Naive B cell (primary cell): ENCODE measurements around the gene ITPA. TPM values are rescaled to one million over a fixed set of nuclear protein-coding genes. Genes with fewer than 3 reads are reported as not detected.
"Not testable (repeated sequence)": the region's sequence is repeated elsewhere in the genome, so short reads cannot be mapped to it uniquely, and the experiment has no call there.

Source experiments
- ATAC-seq, 2 donors: fragments of 150-1000 bp; cut with Tn5 transposase; 2 replicates each; pipeline ENCODE4 v1.10.0; 2021; ENCODE audit warnings: low read depth in 2 of 2, mild to moderate bottlenecking in 2 of 2, moderate library complexity in 2 of 2
- DNase-seq: peaks from one replicate; pipeline ENCODE4 v3.0.0; 2022
- H3K27ac Mint-ChIP-seq, 6 donors: one replicate each; pipeline ENCODE4 v1.8.0; 2020 to 2022; ENCODE audit warnings: mild to moderate bottlenecking in 6 of 6, mixed read lengths in 6 of 6, moderate library complexity in 5 of 6, inconsistent platforms in 2 of 6
- H3K27me3 Mint-ChIP-seq, 3 donors: one replicate each; pipeline ENCODE4 v1.8.0; 2021 to 2022; ENCODE audit warnings: mixed read lengths in 3 of 3, mild to moderate bottlenecking in 1 of 3
- H3K36me3 Mint-ChIP-seq, 2 donors: one replicate each; pipeline ENCODE4 v1.8.0; 2020 to 2022; ENCODE audit warnings: mixed read lengths in 2 of 2, inconsistent platforms in 1 of 2, mild to moderate bottlenecking in 1 of 2
- H3K4me1 Mint-ChIP-seq, 3 donors: one replicate each; pipeline ENCODE4 v1.8.0; 2020 to 2022; ENCODE audit warnings: mixed read lengths in 3 of 3, inconsistent platforms in 1 of 3, mild to moderate bottlenecking in 1 of 3, moderate library complexity in 1 of 3
- H3K4me3 Mint-ChIP-seq, 8 donors: one replicate each; pipeline ENCODE4 v1.8.0; 2020 to 2022; ENCODE audit warnings: mild to moderate bottlenecking in 8 of 8, mixed read lengths in 8 of 8, moderate library complexity in 8 of 8, inconsistent platforms in 2 of 8
- H3K9me3 Mint-ChIP-seq, 7 donors: one replicate each; pipeline ENCODE4 v1.8.0; 2020 to 2022; ENCODE audit warnings: mixed read lengths in 7 of 7, mild to moderate bottlenecking in 5 of 7, inconsistent platforms in 2 of 7, moderate library complexity in 1 of 7
- polyA plus RNA-seq, 6 donors: library from polyadenylated mRNA; unstranded; fragments of 300-500 nt; fragmentation: Illumina TruSeq; gene quantifications; one replicate each; pipeline ENCODE4 v1.2.3, GENCODE V29; 2021; ENCODE audit warnings: low read depth in 6 of 6

The ITPA gene
- polyA plus RNA-seq, 6 donors from 2014 or later: 49.1 to 89.5 (median 75.0) TPM

DNA sequence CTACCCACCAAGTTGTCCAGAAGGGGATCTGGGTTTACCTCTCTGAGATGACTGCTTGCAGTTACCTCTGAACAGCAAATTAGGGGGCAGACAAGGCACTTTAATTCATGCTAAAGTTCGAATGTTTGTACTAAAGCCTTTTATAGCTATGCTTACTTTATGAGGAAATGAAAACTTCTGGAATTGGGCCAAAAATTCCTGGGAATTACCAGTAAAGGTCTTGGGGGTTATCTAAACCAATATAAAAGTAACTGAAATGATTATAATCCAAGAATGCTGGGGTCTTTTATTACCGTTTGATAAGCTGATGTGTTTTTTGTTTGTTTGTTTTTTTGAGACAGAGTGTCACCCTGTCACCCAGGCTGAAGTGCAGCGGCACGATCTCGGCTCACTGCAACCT lies 28.0 kb upstream of the ITPA start:
- no peaks in the 10 kb centered on the region for H3K36me3 Mint-ChIP-seq
- ATAC-seq (no peak), DNase-seq (no peak)
- H3K27ac Mint-ChIP-seq: no peak overlapping the region
- H3K9me3 Mint-ChIP-seq: no peaks in the 10 kb centered on the region
- H3K4me1 Mint-ChIP-seq: no peaks in the 10 kb centered on the region
- no peaks in the 10 kb centered on the region for H3K27me3 Mint-ChIP-seq
- H3K4me3 Mint-ChIP-seq: no peak overlapping the region

DNA sequence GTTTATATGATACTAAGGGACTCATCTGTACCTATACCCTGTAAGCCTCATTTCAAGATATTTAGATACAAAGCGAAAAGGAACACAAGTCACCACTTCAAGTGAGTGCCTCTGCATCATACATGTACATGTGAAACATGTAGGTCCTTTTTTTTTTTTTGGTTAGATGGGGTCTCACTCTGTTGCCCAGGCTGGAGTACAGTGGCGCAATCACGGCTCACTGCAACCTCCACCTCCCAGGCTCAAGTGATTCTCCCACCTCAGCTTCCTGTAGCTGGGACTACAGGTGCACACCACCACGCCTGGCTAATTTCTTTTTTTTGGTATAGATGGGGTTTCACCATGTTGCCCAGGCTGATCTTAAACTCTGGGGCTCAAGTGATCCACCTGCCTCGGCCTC lies 26.9 kb upstream of the ITPA start:
- ATAC-seq, H3K36me3 Mint-ChIP-seq, H3K27ac Mint-ChIP-seq, H3K9me3 Mint-ChIP-seq, H3K27me3 Mint-ChIP-seq, H3K4me1 Mint-ChIP-seq, DNase-seq, H3K4me3 Mint-ChIP-seq: not testable (repeated sequence)

DNA sequence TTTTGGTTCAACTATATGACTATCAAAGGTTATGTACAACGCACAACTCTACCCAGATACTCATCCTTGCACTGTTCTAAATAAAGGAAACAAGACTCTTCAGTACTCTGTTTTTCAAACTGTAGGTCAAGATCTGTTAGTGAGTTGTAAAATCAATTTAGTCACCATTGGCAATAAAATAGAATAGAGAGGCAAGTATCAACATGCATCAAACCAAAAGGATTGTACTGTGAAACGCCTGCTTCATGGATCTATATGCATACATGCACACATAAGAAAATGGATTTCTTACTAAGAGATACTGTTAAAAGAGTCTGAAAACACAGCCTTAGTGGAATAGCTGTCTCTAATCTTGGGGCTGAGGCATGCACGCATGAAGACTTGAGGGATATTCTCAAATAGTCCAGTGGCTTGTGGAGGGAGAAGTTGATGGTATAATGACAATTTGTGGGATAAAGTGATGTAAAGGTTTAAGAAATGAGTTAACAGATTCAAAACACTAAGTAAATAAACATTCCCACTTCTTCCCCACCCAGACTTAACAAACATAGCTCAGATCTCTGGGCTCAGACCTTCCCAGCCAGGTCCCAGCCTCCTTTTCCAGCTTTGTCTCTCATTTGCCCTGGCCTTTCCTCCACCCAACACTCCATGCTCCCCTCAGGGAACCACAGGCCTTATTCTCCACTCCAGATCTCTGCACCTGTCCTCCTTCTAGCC lies 25.2 kb upstream of the ITPA start:
- H3K9me3 Mint-ChIP-seq: no peaks in the 10 kb centered on the region
- no peaks in the 10 kb centered on the region for H3K27me3 Mint-ChIP-seq
- no peak overlapping the region for H3K27ac Mint-ChIP-seq
- H3K4me1 Mint-ChIP-seq: no peaks in the 10 kb centered on the region
- ATAC-seq: no peak
- no peak for DNase-seq
- peak overlapping the region in 1 of 8 donors; percentile 15 for H3K4me3 Mint-ChIP-seq
- H3K36me3 Mint-ChIP-seq: no peaks in the 10 kb centered on the region

DNA sequence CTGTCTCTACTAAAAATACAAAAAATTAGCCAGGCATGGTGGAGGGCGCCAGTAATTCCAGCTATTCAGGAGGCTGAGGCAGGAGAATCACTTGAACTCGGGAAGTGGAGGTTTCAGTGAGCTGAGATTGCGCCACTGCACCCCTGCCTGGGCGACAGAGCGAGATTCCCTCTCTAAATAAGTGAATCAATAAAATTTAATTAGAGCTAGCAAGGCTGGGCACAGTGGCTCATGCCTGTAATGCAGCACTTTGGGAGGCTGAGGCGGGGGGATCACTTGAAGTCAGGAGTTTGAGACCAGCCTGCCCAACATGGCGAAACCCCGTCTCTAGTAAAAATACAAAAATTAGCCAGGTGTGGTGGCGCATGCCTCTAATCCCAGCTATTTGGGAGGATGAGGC lies 21.4 kb upstream of the ITPA start:
- H3K9me3 Mint-ChIP-seq, H3K4me1 Mint-ChIP-seq, H3K27me3 Mint-ChIP-seq, H3K4me3 Mint-ChIP-seq, DNase-seq, ATAC-seq: not testable (repeated sequence)
- peaks cover 0 to 27% of the 10 kb centered on the region in 2 donors for H3K36me3 Mint-ChIP-seq
- H3K27ac Mint-ChIP-seq: peak overlapping the region in 1 of 6 donors; percentile 81

DNA sequence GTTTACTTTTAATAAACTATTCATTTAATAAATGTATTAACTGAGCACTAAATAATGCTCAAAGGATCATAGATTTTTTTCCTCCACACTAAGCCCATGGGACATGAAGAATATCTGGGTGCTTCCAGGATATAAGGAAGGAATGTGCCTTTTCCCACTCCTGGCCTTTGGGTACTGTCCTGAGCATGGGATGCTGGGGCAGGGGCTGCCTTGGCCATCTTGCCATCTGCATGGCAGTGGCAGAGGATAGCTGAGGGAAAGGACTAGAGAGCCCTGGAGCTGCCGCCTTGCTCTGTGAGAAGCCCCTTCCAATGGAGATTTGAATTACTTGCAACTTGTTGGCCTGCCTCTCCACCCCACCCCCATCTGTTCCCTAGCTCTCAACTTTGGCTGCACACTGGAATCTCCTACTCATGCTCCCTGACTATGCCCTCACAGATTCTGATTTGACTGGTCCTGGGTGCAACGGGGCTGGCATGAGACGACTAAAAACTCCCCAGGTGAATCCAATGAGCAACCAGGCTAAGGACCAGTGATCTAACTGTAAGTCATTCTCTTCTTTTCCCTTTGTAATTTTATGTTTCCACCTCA lies 20.4 kb upstream of the ITPA start:
- peak overlapping the region in 1 of 6 donors; percentile 5 for H3K27ac Mint-ChIP-seq
- H3K9me3 Mint-ChIP-seq: no peaks in the 10 kb centered on the region
- no peaks in the 10 kb centered on the region for H3K27me3 Mint-ChIP-seq
- H3K36me3 Mint-ChIP-seq: peaks cover 0 to 28% of the 10 kb centered on the region in 2 donors
- H3K4me1 Mint-ChIP-seq: peaks cover 0 to 6% (median 4%) of the 10 kb centered on the region in 3 donors
- H3K4me3 Mint-ChIP-seq: peak overlapping the region in 1 of 8 donors; percentile 6
- ATAC-seq (no peak), DNase-seq (no peak)

DNA sequence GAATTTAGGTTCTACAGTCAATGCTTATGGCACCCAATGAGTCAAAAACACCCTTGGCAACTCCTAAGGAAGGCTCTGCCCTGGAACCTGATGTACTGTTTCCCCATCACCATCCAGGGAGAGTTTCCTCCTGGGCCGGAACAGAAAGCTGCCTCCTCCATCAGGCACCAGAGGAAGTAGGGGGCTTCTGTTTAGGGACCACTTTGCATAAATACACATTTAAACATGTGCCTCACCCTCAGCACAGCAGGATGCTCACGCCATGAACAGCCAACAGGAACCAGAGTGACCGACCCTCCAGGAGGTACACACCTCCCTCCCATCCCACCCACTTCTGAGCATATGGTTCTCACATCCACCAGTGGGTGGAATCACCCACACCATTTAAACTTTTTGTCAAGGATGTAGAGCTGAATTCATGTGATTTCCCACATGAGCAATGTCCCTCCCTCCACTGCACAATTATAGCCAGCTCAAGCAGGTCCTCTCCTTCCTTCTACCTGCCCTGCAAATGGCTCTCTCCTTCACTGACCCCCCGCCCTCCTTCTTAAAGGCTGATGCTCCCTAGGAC lies 19.7 kb upstream of the ITPA start:
- H3K27me3 Mint-ChIP-seq: no peaks in the 10 kb centered on the region
- peaks cover 0 to 6% (median 4%) of the 10 kb centered on the region in 3 donors for H3K4me1 Mint-ChIP-seq
- ATAC-seq (no peak), DNase-seq (no peak)
- peak overlapping the region in 1 of 8 donors; percentile 63 for H3K4me3 Mint-ChIP-seq
- H3K36me3 Mint-ChIP-seq: peaks cover 0 to 28% of the 10 kb centered on the region in 2 donors
- H3K27ac Mint-ChIP-seq: peak overlapping the region in 3 of 6 donors; percentile 5 to 94 (median 22)
- H3K9me3 Mint-ChIP-seq: no peaks in the 10 kb centered on the region

DNA sequence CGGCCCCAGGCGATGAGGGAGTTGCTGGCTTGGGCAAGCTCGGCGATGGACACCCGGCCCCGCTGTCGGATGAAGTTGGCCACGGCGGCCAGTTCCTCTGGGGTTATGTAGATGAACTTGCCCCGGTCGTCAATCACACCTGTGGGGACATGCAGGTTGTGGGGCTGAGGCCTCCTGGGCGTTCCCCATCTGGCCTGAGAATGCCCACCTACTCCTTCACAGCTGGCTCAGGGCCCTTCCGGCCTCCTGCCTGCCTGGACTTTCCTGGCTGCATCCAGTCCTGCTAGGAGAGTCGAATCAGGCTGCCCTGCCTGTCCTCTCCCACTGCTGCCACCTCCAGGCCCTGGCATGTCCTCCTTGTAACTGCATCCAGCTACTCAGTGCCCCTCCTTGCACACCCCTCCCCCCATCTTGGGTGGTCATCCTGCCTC lies 18.6 kb upstream of the ITPA start:
- Mint-ChIP-seq H3K9me3 (no peaks in the 10 kb centered on the region), H3K4me1 (peaks cover 0 to 6% (median 4%) of the 10 kb centered on the region in 3 donors), H3K27me3 (no peaks in the 10 kb centered on the region), H3K27ac (peak overlapping the region in 1 of 6 donors; percentile 72), H3K4me3 (no peak overlapping the region), H3K36me3 (peaks cover 0 to 34% of the 10 kb centered on the region in 2 donors)
- DNase-seq: no peak
- ATAC-seq: no peak

DNA sequence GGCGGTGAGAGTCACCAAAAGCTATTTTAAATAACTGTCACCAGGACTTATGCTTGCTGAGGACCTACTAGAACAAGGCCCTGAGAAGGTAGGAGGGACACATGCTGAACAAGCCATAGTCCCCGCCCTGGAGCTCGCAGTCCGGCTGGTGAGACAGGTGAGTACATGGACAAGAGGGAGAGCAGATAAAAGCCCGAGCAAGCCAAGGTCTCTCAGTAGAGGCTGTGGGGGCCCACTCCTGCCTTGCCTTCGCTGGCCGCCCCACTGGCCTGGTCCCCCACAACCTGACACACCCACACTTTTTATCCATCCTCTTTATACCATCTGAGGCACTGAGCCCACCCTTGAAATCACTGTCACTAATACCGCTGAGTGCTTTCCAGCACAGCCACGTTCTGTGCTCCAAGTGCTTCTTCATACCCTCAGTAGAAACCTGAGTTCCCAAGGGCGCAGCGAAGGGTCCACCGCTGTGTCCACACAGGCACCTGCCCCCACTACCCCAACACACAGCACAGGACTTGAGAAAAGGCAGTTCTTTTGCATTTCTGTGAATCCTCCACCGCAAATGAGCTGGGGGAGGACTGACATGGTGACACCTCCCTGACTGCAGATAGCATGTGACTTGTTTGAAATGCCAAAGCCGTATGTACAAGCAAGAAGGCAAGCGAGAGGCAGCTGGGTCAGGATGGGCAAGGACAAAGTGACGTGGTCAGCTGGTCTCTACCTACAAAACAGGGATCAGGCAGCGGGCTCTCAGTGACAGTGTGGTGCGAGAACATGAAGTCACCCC lies 16.9 kb upstream of the ITPA start:
- H3K27ac Mint-ChIP-seq: peak overlapping the region in 1 of 6 donors; percentile 15
- ATAC-seq (no peak), DNase-seq (no peak)
- H3K36me3 Mint-ChIP-seq: peaks cover 3 to 40% of the 10 kb centered on the region in 2 donors
- peak overlapping the region in 1 of 8 donors; percentile 13 for H3K4me3 Mint-ChIP-seq
- H3K27me3 Mint-ChIP-seq: no peaks in the 10 kb centered on the region
- peaks cover 0 to 11% (median 4%) of the 10 kb centered on the region in 3 donors for H3K4me1 Mint-ChIP-seq
- H3K9me3 Mint-ChIP-seq: no peaks in the 10 kb centered on the region

DNA sequence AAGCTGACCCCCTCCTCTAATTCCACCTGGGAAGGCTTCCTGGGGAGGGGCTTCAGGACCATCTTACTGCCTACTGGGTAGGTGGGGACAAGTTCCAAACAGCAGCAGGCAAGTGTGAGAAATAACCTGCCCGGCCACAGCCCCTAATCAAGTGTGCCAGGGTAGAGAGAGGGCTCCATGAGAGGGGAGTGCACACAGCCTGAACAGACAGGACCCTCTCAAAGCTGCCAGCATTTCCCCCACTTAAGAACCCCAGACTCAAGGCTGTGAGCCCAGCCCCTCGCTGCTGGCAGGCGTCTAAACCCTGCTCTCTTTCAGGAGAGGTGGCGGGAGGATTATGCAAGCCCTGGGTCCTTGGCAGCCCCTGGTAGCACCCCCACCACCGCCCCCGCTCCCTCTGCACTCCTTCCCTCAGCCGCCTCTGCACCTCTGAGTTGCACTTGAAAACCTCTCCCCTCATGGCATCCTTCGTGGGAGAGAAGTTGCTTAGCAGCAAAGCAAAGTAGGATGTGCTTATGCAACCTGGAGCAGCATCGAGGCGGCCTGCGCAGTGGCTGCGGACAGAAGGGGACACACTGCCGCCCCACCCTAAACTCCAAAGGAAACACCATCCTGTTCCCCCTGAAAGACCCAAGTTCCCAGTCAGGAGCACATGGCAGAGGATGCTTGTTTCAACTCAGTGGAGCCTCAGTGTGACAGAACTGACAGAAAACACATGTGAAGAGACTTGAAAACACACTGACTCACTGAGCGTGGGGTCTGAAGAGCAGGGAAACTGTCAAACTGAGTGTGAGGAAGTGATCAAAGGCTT lies 15.3 kb upstream of the ITPA start:
- ATAC-seq (no peak), DNase-seq (no peak)
- Mint-ChIP-seq H3K27me3 (no peaks in the 10 kb centered on the region), H3K27ac (no peak overlapping the region), H3K4me1 (peaks cover 0 to 11% (median 4%) of the 10 kb centered on the region in 3 donors), H3K9me3 (no peaks in the 10 kb centered on the region), H3K4me3 (no peak overlapping the region), H3K36me3 (peaks cover 7 to 40% of the 10 kb centered on the region in 2 donors)

DNA sequence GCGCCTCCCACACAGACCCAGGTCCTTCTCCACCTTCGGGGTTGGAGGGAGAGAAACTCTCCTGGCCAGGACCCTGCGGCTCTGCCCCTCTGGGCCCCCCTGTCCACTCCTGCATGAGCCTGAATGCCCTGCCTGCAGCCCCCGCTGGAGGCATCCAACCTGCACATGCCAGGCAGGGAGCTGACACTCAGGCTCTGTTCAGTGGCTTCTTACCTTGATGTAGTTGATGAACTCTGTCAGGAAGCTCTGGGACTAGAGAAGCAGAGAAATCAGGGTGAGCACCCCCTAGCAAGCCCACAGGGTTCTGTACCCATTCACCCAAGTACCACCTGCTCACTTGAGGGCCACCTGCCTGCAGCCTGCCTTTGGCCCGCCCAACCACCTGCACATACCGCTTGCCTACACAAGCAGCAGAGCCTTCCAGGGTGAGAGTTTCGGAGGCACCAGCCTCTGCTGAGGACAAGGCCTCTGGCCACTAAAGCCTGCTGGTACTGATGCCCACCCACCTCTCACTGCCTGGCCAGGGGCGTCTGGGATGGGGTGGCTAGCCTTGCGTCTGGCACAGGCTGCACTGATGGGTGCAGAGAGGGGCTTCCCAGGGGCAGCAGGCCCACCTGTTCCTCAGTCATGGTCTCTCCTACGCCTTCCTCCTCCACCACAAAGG lies 14.5 kb upstream of the ITPA start:
- H3K4me3 Mint-ChIP-seq: no peak overlapping the region
- no peaks in the 10 kb centered on the region for H3K9me3 Mint-ChIP-seq
- no peak overlapping the region for H3K27ac Mint-ChIP-seq
- ATAC-seq (no peak), DNase-seq (no peak)
- peaks cover 9 to 45% of the 10 kb centered on the region in 2 donors for H3K36me3 Mint-ChIP-seq
- no peaks in the 10 kb centered on the region for H3K27me3 Mint-ChIP-seq
- peaks cover 0 to 11% (median 8%) of the 10 kb centered on the region in 3 donors for H3K4me1 Mint-ChIP-seq

DNA sequence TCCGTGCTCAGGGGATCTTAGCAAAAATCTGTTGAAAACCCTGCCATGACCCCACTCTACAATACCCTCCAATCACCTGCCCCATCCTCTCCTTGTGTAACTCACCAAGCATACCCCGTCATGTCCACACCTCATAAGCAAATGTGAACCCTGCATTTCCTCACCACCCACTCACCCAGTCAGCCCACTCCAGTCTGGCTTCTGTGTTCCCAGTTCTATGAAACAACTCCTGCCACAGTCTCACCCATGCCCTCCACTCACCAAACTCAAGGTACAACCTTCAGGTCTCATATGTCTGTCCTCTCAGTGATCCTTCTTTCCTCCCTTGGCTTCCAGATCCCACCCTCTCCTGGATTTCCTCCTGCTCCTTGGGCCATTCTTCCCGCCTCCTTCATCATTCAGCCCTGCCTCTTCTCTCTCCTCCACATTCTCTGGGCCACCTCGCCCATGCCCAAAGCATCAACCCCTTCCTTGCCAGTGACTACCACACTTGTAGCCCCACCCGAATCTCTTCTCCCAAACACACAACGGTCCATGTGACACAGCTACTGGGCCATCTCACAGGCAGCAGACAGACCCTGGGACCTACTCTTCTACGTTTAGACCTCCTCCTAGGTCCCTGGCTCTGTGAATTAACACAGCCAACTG lies 13.6 kb upstream of the ITPA start:
- no peak for ATAC-seq
- peaks cover 9 to 41% of the 10 kb centered on the region in 2 donors for H3K36me3 Mint-ChIP-seq
- no peaks in the 10 kb centered on the region for H3K9me3 Mint-ChIP-seq
- no peaks in the 10 kb centered on the region for H3K27me3 Mint-ChIP-seq
- no peak for DNase-seq
- peaks cover 0 to 11% (median 6%) of the 10 kb centered on the region in 3 donors for H3K4me1 Mint-ChIP-seq
- H3K27ac Mint-ChIP-seq: peak overlapping the region in 2 of 6 donors; percentile 67 to 80
- H3K4me3 Mint-ChIP-seq: no peak overlapping the region

DNA sequence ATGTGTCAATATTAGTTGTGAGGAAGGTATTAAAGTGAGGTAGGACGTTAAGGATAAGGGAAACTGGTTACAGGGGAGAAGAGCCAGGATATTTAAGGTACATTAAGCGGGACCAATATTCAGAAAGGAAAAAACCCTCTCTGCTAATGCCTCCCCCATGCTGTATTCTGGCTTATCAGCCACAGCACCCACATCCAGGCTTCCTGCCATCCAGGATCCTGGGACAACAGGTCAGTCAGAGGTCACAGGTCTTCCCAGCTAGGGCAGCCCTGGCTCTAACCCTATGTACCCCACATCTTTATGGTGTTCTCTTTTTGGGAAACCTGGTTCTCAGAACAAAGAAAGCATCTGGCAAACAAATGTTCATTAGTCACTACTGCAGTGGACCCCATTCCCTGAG lies 10.1 kb upstream of the ITPA start:
- no peaks in the 10 kb centered on the region for H3K9me3 Mint-ChIP-seq
- ATAC-seq: no peak
- H3K4me1 Mint-ChIP-seq: peaks cover 8 to 16% (median 14%) of the 10 kb centered on the region in 3 donors
- H3K36me3 Mint-ChIP-seq: peaks cover 9 to 20% of the 10 kb centered on the region in 2 donors
- peak overlapping the region in 2 of 8 donors; percentile 4 to 64 for H3K4me3 Mint-ChIP-seq
- no peaks in the 10 kb centered on the region for H3K27me3 Mint-ChIP-seq
- DNase-seq: no peak
- H3K27ac Mint-ChIP-seq: peak overlapping the region in 1 of 6 donors; percentile 54
